HEK293 (cell line): Measurements from ENCODE around the gene SIGLEC10.

Experiments used
- CTCF ChIA-PET: fragments of 350-600 bp; formaldehyde crosslinking; extraction: SDS; loops from one replicate; lab custom pipeline; 2021; ENCODE audit warnings: antibody characterized with exemption; lab: Yijun Ruan, JAX
- POLR2A ChIA-PET: fragments of 300-600 bp; formaldehyde crosslinking; extraction: SDS; loops from one replicate; lab custom pipeline; 2020; ENCODE audit warnings: antibody characterized with exemption, inconsistent platforms; lab: Yijun Ruan, JAX
- H3K27ac ChIP-seq: fragments of 200-500 bp; sonication (Bioruptor generic); 2 replicates; pipeline ENCODE4 v1.5.1; 2014; ENCODE audit warnings: low read depth, low read length, control low read depth, inconsistent platforms; ENCODE audit errors: extremely low read depth
- H3K36me3 ChIP-seq, 2 experiments: fragments of 200-500 bp in 1 of 2; sonication (Bioruptor generic) in 1 of 2; 1 replicate in 1 of 2; 2 replicates in 1 of 2; pipeline ENCODE4 v1.5.1; 2014 to 2017; ENCODE audit warnings: inconsistent platforms in 2 of 2, low read length in 2 of 2; ENCODE audit not compliant: control insufficient read depth in 2 of 2, insufficient read depth in 1 of 2
- H3K4me1 ChIP-seq: fragments of 200-500 bp; sonication (Bioruptor generic); 2 replicates; pipeline ENCODE4 v1.5.1; 2014; ENCODE audit warnings: mild to moderate bottlenecking, low read length, inconsistent platforms; ENCODE audit not compliant: control insufficient read depth, insufficient read depth
- H3K4me3 ChIP-seq: 2 replicates; pipeline ENCODE4 v1.5.1; 2011; ENCODE audit warnings: low read depth, mild to moderate bottlenecking, control low read depth, low read length, moderate library complexity
- H3K9me3 ChIP-seq: fragments of 200-500 bp; sonication (Bioruptor generic); 2 replicates; pipeline ENCODE4 v1.5.1; 2014; ENCODE audit warnings: low read depth, low read length, inconsistent platforms; ENCODE audit not compliant: control insufficient read depth, insufficient read depth
- ATF2 ChIP-seq: fragments of 450-650 bp; formaldehyde crosslinking; IDR thresholded peaks from 2 replicates; pipeline ENCODE4 v1.5.1; 2016; ENCODE audit warnings: missing biosample characterization, missing genetic modification characterization, low read depth
- BCL6B ChIP-seq: fragments of 450-650 bp; formaldehyde crosslinking; IDR thresholded peaks from 2 replicates; pipeline ENCODE4 v1.5.1; 2017; ENCODE audit warnings: missing biosample characterization, missing genetic modification characterization
- PBX3 ChIP-seq: sonication (generic); formaldehyde crosslinking; IDR thresholded peaks from 2 replicates; pipeline ENCODE4 v1.8.1; 2022; ENCODE audit warnings: mild to moderate bottlenecking, moderate library complexity, missing genetic modification reagents
- TSHZ1 ChIP-seq: fragments of 450-650 bp; formaldehyde crosslinking; IDR thresholded peaks from 2 replicates; pipeline ENCODE4 v1.5.1; 2016; ENCODE audit warnings: missing biosample characterization, missing genetic modification characterization, borderline replicate concordance
- ZBTB20 ChIP-seq: fragments of 450-650 bp; formaldehyde crosslinking; IDR thresholded peaks from 2 replicates; pipeline ENCODE4 v1.5.1; 2016; ENCODE audit warnings: missing biosample characterization, missing genetic modification characterization
- ZBTB6 ChIP-seq: fragments of 450-650 bp; formaldehyde crosslinking; IDR thresholded peaks from 2 replicates; pipeline ENCODE4 v1.5.1; 2017; ENCODE audit warnings: missing biosample characterization, missing genetic modification characterization
- ZFP3 ChIP-seq: fragments of 450-650 bp; formaldehyde crosslinking; IDR thresholded peaks from 2 replicates; pipeline ENCODE4 v1.5.1; 2016; ENCODE audit warnings: low read depth, missing biosample characterization, missing genetic modification characterization
- ZFP69B ChIP-seq: fragments of 450-650 bp; formaldehyde crosslinking; IDR thresholded peaks from 2 replicates; pipeline ENCODE4 v1.5.1; 2016; ENCODE audit warnings: missing biosample characterization, missing genetic modification characterization
- ZIC2 ChIP-seq: fragments of 450-650 bp; formaldehyde crosslinking; IDR thresholded peaks from 2 replicates; pipeline ENCODE4 v1.5.1; 2016; ENCODE audit warnings: missing biosample characterization, missing genetic modification characterization
- ZNF214 ChIP-seq: fragments of 450-650 bp; formaldehyde crosslinking; IDR thresholded peaks from 2 replicates; pipeline ENCODE4 v1.5.1; 2017; ENCODE audit warnings: missing biosample characterization, mild to moderate bottlenecking, missing genetic modification characterization, borderline replicate concordance
- ZNF274 ChIP-seq, 2 experiments: fragments of 200-500 bp in 1 of 2; fragments of 450-650 bp in 1 of 2; sonication (Bioruptor generic) in 1 of 2; formaldehyde crosslinking in 1 of 2; IDR thresholded peaks; 2 replicates each; pipeline versions ENCODE4 v1.5.1 to v1.6.1; 2014 to 2016; ENCODE audit warnings: borderline replicate concordance in 1 of 2, inconsistent platforms in 1 of 2, low read length in 1 of 2, missing biosample characterization in 1 of 2, missing genetic modification characterization in 1 of 2
- ZNF280C ChIP-seq: fragments of 450-650 bp; formaldehyde crosslinking; IDR thresholded peaks from 2 replicates; pipeline ENCODE4 v1.5.1; 2016; ENCODE audit warnings: missing biosample characterization, missing genetic modification characterization
- ZNF354C ChIP-seq: fragments of 450-650 bp; formaldehyde crosslinking; IDR thresholded peaks from 2 replicates; pipeline ENCODE4 v1.5.1; 2016; ENCODE audit warnings: missing biosample characterization, missing genetic modification characterization, low read depth, borderline replicate concordance
- ZNF426 ChIP-seq: fragments of 450-650 bp; formaldehyde crosslinking; IDR thresholded peaks from 2 replicates; pipeline ENCODE4 v1.5.1; 2017; ENCODE audit warnings: missing biosample characterization, missing genetic modification characterization, mild to moderate bottlenecking, inconsistent platforms, moderate library complexity
- ZNF433 ChIP-seq: fragments of 450-650 bp; formaldehyde crosslinking; IDR thresholded peaks from 2 replicates; pipeline ENCODE4 v1.5.1; 2016; ENCODE audit warnings: missing biosample characterization, missing genetic modification characterization, low read depth
- ZNF510 ChIP-seq: fragments of 450-650 bp; formaldehyde crosslinking; IDR thresholded peaks from 2 replicates; pipeline ENCODE4 v1.5.1; 2018; ENCODE audit warnings: mild to moderate bottlenecking, missing genetic modification characterization, missing biosample characterization; ENCODE audit not compliant: insufficient replicate concordance
- ZNF548 ChIP-seq: fragments of 450-650 bp; formaldehyde crosslinking; IDR thresholded peaks from 2 replicates; pipeline ENCODE4 v1.5.1; 2016; ENCODE audit warnings: missing biosample characterization, missing genetic modification characterization
- ZNF549 ChIP-seq: fragments of 450-650 bp; IDR thresholded peaks from 2 replicates; pipeline ENCODE4 v1.5.1; 2018; ENCODE audit warnings: missing biosample characterization, missing genetic modification characterization, mild to moderate bottlenecking, inconsistent platforms, moderate library complexity
- ZNF660 ChIP-seq: fragments of 450-650 bp; IDR thresholded peaks from 2 replicates; pipeline ENCODE4 v1.5.1; 2018; ENCODE audit warnings: missing biosample characterization, mild to moderate bottlenecking, missing genetic modification characterization
- ZSCAN5A ChIP-seq: fragments of 450-650 bp; formaldehyde crosslinking; IDR thresholded peaks from 2 replicates; pipeline ENCODE4 v1.5.1; 2016; ENCODE audit warnings: missing biosample characterization, missing genetic modification characterization

Gene SIGLEC10

GRCh38 chr19:51389143-51389542, 28.3 kb downstream of the SIGLEC10 start:
- POLR2A ChIA-PET = no interaction called here
- CTCF ChIA-PET = no interaction called here
- TF ChIP-seq ZIC2 (tag by site-specific recombination) = peak; percentile 63
- no peak for TF ChIP-seq ZNF426
- Histone ChIP-seq H3K27ac (no peak overlapping the region), H3K4me3 (no peak overlapping the region), H3K4me1 (no peaks in the 10 kb centered on the region), H3K9me3 (no peaks in the 10 kb centered on the region), H3K36me3 (no peaks in the 10 kb centered on the region)

- no peaks in the 10 kb centered on the region for H3K36me3 ChIP-seq
- CTCF ChIA-PET = interaction anchor here (0.7 kb wide), 1 partner anchor 421 kb away, joined by 3 read pairs; no protein-coding TSS in a partner anchor
- no peak for TF ChIP-seq ZSCAN5A
- TF ChIP-seq ZNF510 (tag by site-specific recombination) = no peak
- no peak for TF ChIP-seq TSHZ1
- no peak for TF ChIP-seq ZNF549
- TF ChIP-seq ZNF214 (tag by site-specific recombination) = no peak
- TF ChIP-seq ZNF274 (IDR thresholded peaks at IDR 0.05; ENCODE audit: low read length) = no peak
- no peak for TF ChIP-seq ZNF274 (tag by site-specific recombination; IDR thresholded peaks at IDR 0.05; ENCODE audit: borderline replicate concordance)
- TF ChIP-seq ZFP69B (tag by site-specific recombination) = no peak
- TF ChIP-seq ZBTB20 (tag by site-specific recombination) = no peak
- no peak for TF ChIP-seq ZNF433 (tag by site-specific recombination)
- no peak for TF ChIP-seq ZNF354C (tag by site-specific recombination)
- TF ChIP-seq ZFP3 (tag by site-specific recombination) = no peak
- no peak for TF ChIP-seq ZBTB6 (tag by site-specific recombination)
- no peak for TF ChIP-seq ZNF280C
- no peak for TF ChIP-seq BCL6B (tag by site-specific recombination)
- no peak for TF ChIP-seq PBX3 (CRISPR knock-in tag)
- TF ChIP-seq ATF2 = no peak
- no peak for TF ChIP-seq ZNF548 (tag by site-specific recombination)
- no peak for TF ChIP-seq ZNF660 (tag by site-specific recombination)
- no peak within 1 kb of the TSS for H3K27ac ChIP-seq
- no peaks in the 10 kb centered on the region for H3K4me1 ChIP-seq
- no peak within 1 kb of the TSS for H3K4me3 ChIP-seq
- POLR2A ChIA-PET = interaction anchor here (1.1 kb wide), 1 partner anchor 48 kb away, joined by 3 read pairs; no protein-coding TSS in a partner anchor
- H3K9me3 ChIP-seq = no peaks in the 10 kb centered on the region
Observed at GRCh38 chr19:51387924-51388389, 29.5 kb downstream of the SIGLEC10 start, which contains the start of gene LIM2. Gene LIM2, minus strand, starts transcription at chr19:51387974. Its CDS starts 531 bp downstream, at chr19:51387443.
